Muscle layer of duodenum (tissue), 2 donors: Measurements from ENCODE around the gene MEIS1.

Experiments used
- H3K27ac ChIP-seq: one replicate; pipeline ENCODE4 v1.7.0; 2013; ENCODE audit warnings: mild to moderate bottlenecking, low read length
- H3K27me3 ChIP-seq: one replicate; pipeline ENCODE4 v1.7.0; 2013; ENCODE audit warnings: low read depth, mild to moderate bottlenecking, control low read depth, low read length
- H3K36me3 ChIP-seq, 2 donors: one replicate each; pipeline ENCODE4 v1.7.0; 2013; ENCODE audit warnings: low read length in 2 of 2, control low read depth in 1 of 2, mild to moderate bottlenecking in 1 of 2; ENCODE audit not compliant: insufficient read depth in 2 of 2, control insufficient read depth in 1 of 2
- H3K4me1 ChIP-seq, 2 donors: one replicate each; pipeline ENCODE4 v1.7.0; 2013; ENCODE audit warnings: low read length in 2 of 2, mild to moderate bottlenecking in 2 of 2, control low read depth in 1 of 2, moderate library complexity in 1 of 2; ENCODE audit not compliant: insufficient read depth in 2 of 2, control insufficient read depth in 1 of 2
- H3K4me3 ChIP-seq, 2 donors: one replicate each; pipeline ENCODE4 v1.7.0; 2013; ENCODE audit warnings: low read length in 2 of 2, low read depth in 1 of 2, mild to moderate bottlenecking in 1 of 2
- H3K9me3 ChIP-seq, 2 donors: one replicate each; pipeline ENCODE4 v1.7.0; 2013; ENCODE audit warnings: low read length in 2 of 2, control low read depth in 1 of 2, mild to moderate bottlenecking in 1 of 2; ENCODE audit not compliant: control insufficient read depth in 1 of 2
- donor health status: healthy.

The MEIS1 gene

DNA sequence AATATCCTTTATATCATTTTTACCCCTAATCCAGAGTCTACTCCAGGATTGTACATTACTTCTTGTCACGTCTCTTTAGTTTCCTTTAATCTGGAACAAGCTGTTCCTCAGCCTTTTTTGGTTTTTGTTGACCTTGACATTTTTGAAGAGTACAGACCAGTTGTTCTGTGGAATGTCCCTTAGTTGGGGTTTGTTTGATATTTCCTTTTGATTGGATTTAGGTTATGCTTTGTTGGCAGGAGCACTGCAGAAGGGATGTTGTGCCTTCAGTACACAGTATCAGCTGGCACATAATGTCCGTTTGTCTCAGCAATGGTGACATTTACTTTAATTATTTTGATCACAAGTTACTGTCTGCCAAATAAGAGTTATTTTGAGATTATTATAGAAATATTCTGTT, 160.6 kb downstream of the MEIS1 start:
- no peak overlapping the region for H3K27ac ChIP-seq
- H3K9me3 ChIP-seq, result no peaks in the 10 kb centered on the region
- no peak overlapping the region for H3K4me3 ChIP-seq
- H3K27me3 ChIP-seq, result no peaks in the 10 kb centered on the region
- H3K4me1 ChIP-seq, result peaks cover 0 to 4% of the 10 kb centered on the region in 2 donors
- no peaks in the 10 kb centered on the region for H3K36me3 ChIP-seq

- Histone ChIP-seq H3K36me3 (no peaks in the 10 kb centered on the region), H3K4me1 (peaks cover 0 to 4% of the 10 kb centered on the region in 2 donors), H3K27ac (no peak overlapping the region), H3K9me3 (no peaks in the 10 kb centered on the region), H3K4me3 (no peak overlapping the region), H3K27me3 (no peaks in the 10 kb centered on the region)
These were observed 161.3 kb downstream of the MEIS1 start for GRCh38 chr2:66596256-66596655.

DNA sequence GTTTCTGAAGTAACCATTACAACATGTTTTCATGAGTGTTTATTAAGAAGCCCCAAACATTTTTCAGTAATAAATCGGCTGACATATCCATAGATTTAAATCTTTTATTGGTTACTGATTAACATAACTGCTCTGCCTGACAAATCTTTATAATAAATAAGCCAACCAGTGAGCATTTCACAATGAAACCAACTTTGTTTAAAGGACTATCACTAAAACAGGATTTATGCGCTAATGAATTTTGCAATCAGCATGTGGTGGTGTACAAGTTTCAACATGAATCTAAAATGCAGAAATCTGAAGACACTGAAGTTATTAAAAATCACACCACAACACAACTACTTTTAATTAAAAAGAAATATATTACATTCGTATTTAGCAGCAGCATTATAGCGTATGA, 166.7 kb downstream of the MEIS1 start:
- H3K4me3 ChIP-seq, result no peak overlapping the region
- H3K9me3 ChIP-seq, result no peaks in the 10 kb centered on the region
- no peaks in the 10 kb centered on the region for H3K27me3 ChIP-seq
- H3K4me1 ChIP-seq, result peaks cover 0 to under 1% of the 10 kb centered on the region in 2 donors
- no peak overlapping the region for H3K27ac ChIP-seq
- H3K36me3 ChIP-seq, result no peaks in the 10 kb centered on the region

- Histone ChIP-seq H3K4me3 (no peak overlapping the region), H3K27me3 (no peaks in the 10 kb centered on the region), H3K27ac (no peak overlapping the region), H3K36me3 (no peaks in the 10 kb centered on the region), H3K4me1 (no peaks in the 10 kb centered on the region), H3K9me3 (no peaks in the 10 kb centered on the region)
These were observed 167.4 kb downstream of the MEIS1 start for GRCh38 chr2:66602341-66602740.

- Histone ChIP-seq H3K9me3 (no peaks in the 10 kb centered on the region), H3K4me1 (no peaks in the 10 kb centered on the region), H3K4me3 (no peak overlapping the region), H3K36me3 (no peaks in the 10 kb centered on the region), H3K27ac (no peak overlapping the region), H3K27me3 (no peaks in the 10 kb centered on the region)
These were observed 169.4 kb downstream of the MEIS1 start for GRCh38 chr2:66604326-66604725.

DNA sequence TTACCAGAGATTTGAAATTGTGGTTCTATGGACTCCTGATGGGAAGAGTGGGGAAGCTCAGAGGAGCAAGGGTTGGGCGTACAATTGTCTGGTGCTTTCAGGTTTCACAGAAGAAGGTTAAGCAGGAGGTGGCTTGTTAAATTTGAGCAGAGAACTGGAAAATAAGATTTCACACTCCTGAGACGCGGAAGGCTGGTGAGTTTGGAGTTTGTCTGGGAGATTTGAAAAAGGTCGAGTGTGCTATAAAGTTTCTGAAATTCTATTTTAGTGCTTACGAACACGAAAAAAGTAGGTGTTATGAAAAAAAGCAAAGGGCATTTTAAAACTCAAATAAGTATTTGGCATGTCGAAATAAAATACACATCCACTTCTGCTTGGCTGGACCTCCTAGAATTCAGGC, 170.1 kb downstream of the MEIS1 start:
- no peaks in the 10 kb centered on the region for H3K27me3 ChIP-seq
- no peak overlapping the region for H3K27ac ChIP-seq
- no peaks in the 10 kb centered on the region for H3K9me3 ChIP-seq
- no peak overlapping the region for H3K4me3 ChIP-seq
- no peaks in the 10 kb centered on the region for H3K36me3 ChIP-seq
- H3K4me1 ChIP-seq, result no peaks in the 10 kb centered on the region

GRCh38 chr2:66607152-66607551, 172.2 kb downstream of the MEIS1 start:
- H3K36me3 ChIP-seq, result no peaks in the 10 kb centered on the region

More at GRCh38 chr2:66607152-66607551, 172.2 kb downstream of the MEIS1 start:
- H3K4me3 ChIP-seq, result no peak overlapping the region
- no peaks in the 10 kb centered on the region for H3K4me1 ChIP-seq
- no peaks in the 10 kb centered on the region for H3K9me3 ChIP-seq
- no peaks in the 10 kb centered on the region for H3K27me3 ChIP-seq
- no peak overlapping the region for H3K27ac ChIP-seq
